ENCODE results near the gene ACTMAP. TPM values are rescaled to one million over a fixed set of nuclear protein-coding genes. Genes with fewer than 3 reads are reported as not detected.
"Not testable (repeated sequence)": the region's sequence is repeated elsewhere in the genome, so short reads cannot be mapped to it uniquely, and the experiment has no call there.

The ACTMAP gene
- total and polyA plus RNA-seq, 2 experiments from 2014 or later: 3.2 to 14.8 TPM

DNA sequence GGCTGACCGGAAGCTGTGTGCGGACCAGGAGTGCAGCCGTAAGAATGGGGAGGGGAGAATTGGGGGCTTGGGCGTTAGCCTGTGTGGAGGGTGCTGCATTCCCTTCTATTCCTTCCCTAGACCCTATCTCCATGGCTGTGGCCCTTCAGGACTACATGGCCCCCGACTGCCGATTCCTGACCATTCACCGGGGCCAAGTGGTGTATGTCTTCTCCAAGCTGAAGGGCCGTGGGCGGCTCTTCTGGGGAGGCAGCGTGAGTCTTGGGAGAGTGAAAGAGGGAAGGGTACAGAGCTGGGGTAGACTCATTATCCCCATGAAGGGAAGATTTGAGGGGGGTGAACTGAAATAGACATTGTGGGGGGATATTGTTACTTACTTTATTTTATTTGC is 25.4 kb upstream of the ACTMAP start:
- Histone ChIP-seq H3K4me2 (no peak overlapping the region), H3K9me3 (ENCODE audit: low read depth) (no peaks in the 10 kb centered on the region), H3K4me3 (no peak overlapping the region), H3K36me3 (replicated peaks; ENCODE audit: insufficient read depth, low read depth) (no peaks in the 10 kb centered on the region), H4K20me1 (ENCODE audit: insufficient read depth, poor library complexity, severe bottlenecking) (no peaks in the 10 kb centered on the region), H3K79me2 (peaks cover 4% of the 10 kb centered on the region), H3K9me2 (replicated peaks; ENCODE audit: insufficient read depth) (no peaks in the 10 kb centered on the region), H3K27ac (no peak overlapping the region), H3K27me3 (no peaks in the 10 kb centered on the region), H3K4me1 (ENCODE audit: insufficient read depth) (peaks cover 6% of the 10 kb centered on the region), H2AFZ (no peak overlapping the region)
- TF ChIP-seq EZH2phosphoT487 (IDR thresholded peaks at IDR 0.05; ENCODE audit: low read depth, severe bottlenecking, unreplicated experiment): no peak
- TF ChIP-seq EZH2 (IDR thresholded peaks at IDR 0.05; ENCODE audit: borderline replicate concordance): no peak
- no peak for TF ChIP-seq CTCF (IDR thresholded peaks at IDR 0.05; ENCODE audit: poor library complexity)
- DNase-seq (ENCODE audit: low spot score): no peak
- 95% methylated on average over 10 of the region's 10 CpGs for WGBS (ENCODE audit: low lambda C conversion rate, missing lambda C conversion rate)

- no peak for DNase-seq (ENCODE audit: low spot score)
- no peaks in the 10 kb centered on the region for H3K9me3 ChIP-seq (ENCODE audit: low read depth)
- 78% methylated on average over 9 of the region's 9 CpGs for WGBS (ENCODE audit: low lambda C conversion rate, missing lambda C conversion rate)
- no peaks in the 10 kb centered on the region for H3K27me3 ChIP-seq
- H3K4me1 ChIP-seq (ENCODE audit: insufficient read depth): peaks cover 6% of the 10 kb centered on the region
- no peaks in the 10 kb centered on the region for H4K20me1 ChIP-seq (ENCODE audit: insufficient read depth, poor library complexity, severe bottlenecking)
- no peak within 1 kb of the TSS for H2AFZ ChIP-seq
- H3K79me2 ChIP-seq: peaks cover 4% of the 10 kb centered on the region
- peak within 1 kb of the TSS; percentile 97 for H3K27ac ChIP-seq
- TF ChIP-seq EZH2 (IDR thresholded peaks at IDR 0.05; ENCODE audit: borderline replicate concordance): no peak
- TF ChIP-seq CTCF (IDR thresholded peaks at IDR 0.05; ENCODE audit: poor library complexity): no peak
- TF ChIP-seq EZH2phosphoT487 (IDR thresholded peaks at IDR 0.05; ENCODE audit: low read depth, severe bottlenecking, unreplicated experiment): no peak
- H3K36me3 ChIP-seq (replicated peaks; ENCODE audit: insufficient read depth, low read depth): no peaks in the 10 kb centered on the region
- no peak within 1 kb of the TSS for H3K4me3 ChIP-seq
- no peaks in the 10 kb centered on the region for H3K9me2 ChIP-seq (replicated peaks; ENCODE audit: insufficient read depth)
- no peak within 1 kb of the TSS for H3K4me2 ChIP-seq
These were observed 24.8 kb upstream of the ACTMAP start, which contains the start of gene MIA for GRCh38 chr19:40774916-40775631. Gene MIA, plus strand, starts transcription at chr19:40775521. Its CDS starts 22 bp downstream, at chr19:40775543.

GRCh38 chr19:40771101-40771862 is 21.0 kb upstream of the ACTMAP start:
- H3K4me1 ChIP-seq (ENCODE audit: insufficient read depth); H3K27me3 ChIP-seq; DNase-seq (ENCODE audit: low spot score); H3K4me2 ChIP-seq; H3K9me2 ChIP-seq (replicated peaks; ENCODE audit: insufficient read depth); H2AFZ ChIP-seq; H4K20me1 ChIP-seq (ENCODE audit: insufficient read depth, poor library complexity, severe bottlenecking); H3K79me2 ChIP-seq; H3K4me3 ChIP-seq; H3K27ac ChIP-seq; H3K9me3 ChIP-seq (ENCODE audit: low read depth); H3K36me3 ChIP-seq (replicated peaks; ENCODE audit: insufficient read depth, low read depth): not testable (repeated sequence)
- WGBS (ENCODE audit: low lambda C conversion rate, missing lambda C conversion rate): 84% methylated on average over 10 of the region's 10 CpGs

GRCh38 chr19:40768869-40769268 is 18.6 kb upstream of the ACTMAP start:
- Histone ChIP-seq H3K4me2 (no peak overlapping the region), H3K27ac (no peak overlapping the region), H3K4me1 (ENCODE audit: insufficient read depth) (no peaks in the 10 kb centered on the region), H3K9me2 (replicated peaks; ENCODE audit: insufficient read depth) (no peaks in the 10 kb centered on the region), H4K20me1 (ENCODE audit: insufficient read depth, poor library complexity, severe bottlenecking) (no peaks in the 10 kb centered on the region), H3K79me2 (no peaks in the 10 kb centered on the region), H3K9me3 (ENCODE audit: low read depth) (no peaks in the 10 kb centered on the region), H2AFZ (no peak overlapping the region), H3K4me3 (no peak overlapping the region), H3K27me3 (no peaks in the 10 kb centered on the region), H3K36me3 (replicated peaks; ENCODE audit: insufficient read depth, low read depth) (peaks cover 2% of the 10 kb centered on the region)
- WGBS (ENCODE audit: low lambda C conversion rate, missing lambda C conversion rate): 88% methylated on average over 5 of the region's 5 CpGs
- no peak for DNase-seq (ENCODE audit: low spot score)
- no peak for TF ChIP-seq CTCF (IDR thresholded peaks at IDR 0.05; ENCODE audit: poor library complexity)
- no peak for TF ChIP-seq EZH2 (IDR thresholded peaks at IDR 0.05; ENCODE audit: borderline replicate concordance)

GRCh38 chr19:40766385-40766784 is 16.1 kb upstream of the ACTMAP start:
- H3K4me3 ChIP-seq; H3K4me1 ChIP-seq (ENCODE audit: insufficient read depth); H3K36me3 ChIP-seq (replicated peaks; ENCODE audit: insufficient read depth, low read depth); H3K4me2 ChIP-seq; H3K9me3 ChIP-seq (ENCODE audit: low read depth); H3K79me2 ChIP-seq; DNase-seq (ENCODE audit: low spot score); H3K27me3 ChIP-seq; H4K20me1 ChIP-seq (ENCODE audit: insufficient read depth, poor library complexity, severe bottlenecking); H3K9me2 ChIP-seq (replicated peaks; ENCODE audit: insufficient read depth); H2AFZ ChIP-seq; H3K27ac ChIP-seq: not testable (repeated sequence)
- WGBS (ENCODE audit: low lambda C conversion rate, missing lambda C conversion rate): 93% methylated on average over 13 of the region's 13 CpGs
